GM12872 (cell line): Measurements from ENCODE around the gene MLLT1.

Source experiments
- TF ChIP-seq, protein P1 (sequence below): IDR thresholded peaks from 3 replicates; pipeline ENCODE4 v1.5.1; 2011; ENCODE audit warnings: low read depth, mild to moderate bottlenecking, low read length, moderate library complexity; ENCODE audit not compliant: insufficient read depth

The MLLT1 gene

DNA sequence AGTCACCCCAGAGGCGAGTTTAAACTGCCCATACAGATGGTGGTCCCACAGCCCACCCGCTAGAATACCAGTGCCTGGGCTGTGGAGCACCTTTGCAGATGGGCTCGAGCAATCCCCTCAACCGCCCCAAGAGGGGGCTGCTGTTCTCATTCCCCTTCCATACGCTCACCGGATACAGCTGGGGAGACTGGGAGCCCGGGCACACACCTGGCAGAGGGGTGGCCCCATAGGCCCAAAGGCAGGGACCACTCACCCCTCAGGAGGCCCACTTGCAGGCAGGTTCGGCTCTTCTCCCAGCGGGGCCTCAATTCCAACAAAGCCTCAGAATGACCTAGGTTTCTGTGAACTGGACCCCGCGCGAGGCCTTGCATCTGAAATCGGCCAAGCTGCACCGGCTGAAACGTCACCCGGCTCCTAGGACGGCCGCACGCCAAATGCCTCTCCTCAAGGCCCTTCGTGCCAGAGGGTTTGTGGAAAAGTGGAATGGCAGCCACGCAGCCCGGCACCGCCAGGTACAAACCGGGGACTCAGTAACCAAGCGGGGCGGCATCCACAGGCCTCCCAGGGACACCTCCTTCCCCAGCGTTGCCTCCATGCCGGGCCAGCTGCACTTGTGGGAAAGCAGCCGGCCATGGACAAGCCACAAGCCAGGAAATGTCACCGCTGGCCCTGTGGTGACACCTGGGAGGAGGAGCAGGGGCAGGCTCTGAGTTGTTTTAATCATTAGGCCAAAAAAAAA, 18.7 kb downstream of the MLLT1 start:
- TF ChIP-seq, protein P1, sequence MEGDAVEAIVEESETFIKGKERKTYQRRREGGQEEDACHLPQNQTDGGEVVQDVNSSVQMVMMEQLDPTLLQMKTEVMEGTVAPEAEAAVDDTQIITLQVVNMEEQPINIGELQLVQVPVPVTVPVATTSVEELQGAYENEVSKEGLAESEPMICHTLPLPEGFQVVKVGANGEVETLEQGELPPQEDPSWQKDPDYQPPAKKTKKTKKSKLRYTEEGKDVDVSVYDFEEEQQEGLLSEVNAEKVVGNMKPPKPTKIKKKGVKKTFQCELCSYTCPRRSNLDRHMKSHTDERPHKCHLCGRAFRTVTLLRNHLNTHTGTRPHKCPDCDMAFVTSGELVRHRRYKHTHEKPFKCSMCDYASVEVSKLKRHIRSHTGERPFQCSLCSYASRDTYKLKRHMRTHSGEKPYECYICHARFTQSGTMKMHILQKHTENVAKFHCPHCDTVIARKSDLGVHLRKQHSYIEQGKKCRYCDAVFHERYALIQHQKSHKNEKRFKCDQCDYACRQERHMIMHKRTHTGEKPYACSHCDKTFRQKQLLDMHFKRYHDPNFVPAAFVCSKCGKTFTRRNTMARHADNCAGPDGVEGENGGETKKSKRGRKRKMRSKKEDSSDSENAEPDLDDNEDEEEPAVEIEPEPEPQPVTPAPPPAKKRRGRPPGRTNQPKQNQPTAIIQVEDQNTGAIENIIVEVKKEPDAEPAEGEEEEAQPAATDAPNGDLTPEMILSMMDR: peak; percentile 71

DNA sequence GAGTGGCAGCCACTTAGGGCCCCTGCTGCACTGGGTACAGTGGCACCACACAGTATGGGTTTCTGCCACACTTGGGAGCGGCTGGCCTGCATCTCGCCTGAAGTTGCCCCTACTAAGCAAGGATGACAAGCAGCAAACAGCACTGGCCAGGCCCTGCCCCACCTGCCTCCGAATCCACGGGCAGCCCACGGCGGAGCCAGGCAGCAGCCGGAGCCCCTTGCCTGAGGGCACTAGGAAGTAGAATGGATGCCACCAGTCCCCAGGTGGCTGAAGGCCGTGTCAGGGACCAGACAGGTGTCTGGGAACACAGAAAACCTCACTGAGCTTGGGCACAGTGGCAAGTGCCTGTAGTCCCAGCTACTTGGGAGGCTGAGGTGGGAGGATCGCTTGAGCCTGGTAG, 19.4 kb downstream of the MLLT1 start:
- TF ChIP-seq, protein P1: no peak

DNA sequence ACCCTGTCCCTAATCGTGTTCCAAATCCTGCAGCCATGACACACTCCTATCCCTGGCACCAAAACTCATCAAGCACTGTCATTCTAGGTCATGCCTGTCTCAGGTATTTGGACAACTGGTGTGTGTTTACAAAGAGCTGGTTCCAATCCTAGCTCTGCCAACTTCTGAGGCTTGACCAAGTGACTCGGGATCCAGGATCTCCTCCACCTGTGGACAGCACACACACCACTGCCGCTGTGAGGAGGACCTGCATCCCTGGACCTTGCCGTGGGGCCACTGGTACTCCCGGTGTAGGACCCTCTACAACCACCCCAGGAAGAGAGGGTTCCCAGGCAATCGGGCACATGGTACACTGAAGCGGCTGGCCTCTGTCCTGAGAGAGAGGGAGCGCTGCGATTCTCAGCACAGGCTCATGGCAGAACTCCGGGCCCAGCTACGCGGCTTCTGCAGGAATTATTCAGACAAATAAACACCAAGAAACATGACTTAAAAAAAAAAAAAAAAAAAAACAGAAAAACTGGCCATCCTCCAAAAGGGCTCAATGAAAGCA, 20.4 kb downstream of the MLLT1 start:
- TF ChIP-seq, protein P1: no peak

DNA sequence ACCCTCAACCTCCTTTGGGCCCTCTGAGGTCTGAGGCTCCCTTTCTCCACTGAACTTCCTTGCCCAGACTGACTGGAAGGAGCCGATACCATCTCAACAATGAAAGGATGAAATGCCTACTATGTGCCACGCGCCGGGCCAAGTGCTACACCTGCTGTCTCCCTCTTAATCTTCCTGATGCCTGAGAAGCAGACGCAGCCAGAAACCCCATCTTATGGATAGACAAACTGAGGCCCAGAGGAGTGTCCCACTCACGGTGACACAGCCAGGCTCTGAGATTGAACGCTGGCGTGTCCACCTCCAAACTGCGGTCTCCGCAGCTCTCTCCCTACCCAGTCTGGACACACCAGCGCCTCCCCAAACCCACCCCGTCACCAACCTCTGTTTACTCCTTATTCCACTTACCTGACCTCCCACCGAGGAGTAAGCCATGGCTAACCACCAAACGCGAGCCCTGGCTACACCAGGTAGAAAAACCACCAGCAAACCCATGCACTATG, 20.9 kb downstream of the MLLT1 start:
- TF ChIP-seq, protein P1: no peak

DNA sequence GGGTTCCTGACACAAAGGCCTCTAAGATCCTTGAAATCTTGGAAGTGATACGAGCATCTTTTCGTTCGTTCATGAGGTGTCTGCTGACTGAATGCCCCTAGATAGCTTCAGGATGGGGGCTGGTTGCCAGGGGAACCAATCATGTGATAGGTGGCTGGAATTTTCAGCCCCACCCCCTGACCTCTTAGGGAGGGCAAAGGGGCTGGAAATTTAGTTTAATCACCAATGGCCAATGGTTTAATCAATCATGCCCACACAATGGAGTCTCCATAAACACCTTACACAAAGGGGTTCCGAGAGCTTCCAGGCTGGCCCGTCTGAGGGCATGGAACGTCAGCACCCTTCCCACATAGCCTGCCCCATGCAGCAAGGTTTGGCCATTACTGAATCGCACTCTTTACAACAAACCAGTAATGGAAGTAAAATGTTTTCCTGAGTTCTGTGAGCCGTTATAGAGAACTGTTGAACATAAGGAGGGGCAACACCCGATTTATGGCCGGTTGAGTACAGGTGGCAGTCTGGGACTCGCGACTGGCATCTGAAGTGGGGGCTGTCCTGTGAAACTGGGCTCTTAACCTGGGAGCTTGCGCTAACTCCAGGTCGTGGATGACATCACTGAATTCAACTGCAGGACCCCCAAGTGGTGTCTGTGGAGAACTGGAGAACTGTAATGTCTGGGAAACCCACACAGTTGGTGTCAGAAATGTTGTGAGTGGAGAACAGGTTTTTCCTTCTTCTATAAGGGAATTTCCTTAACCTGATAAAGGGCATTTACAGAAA, 25.6 kb downstream of the MLLT1 start:
- TF ChIP-seq, protein P1: no peak

DNA sequence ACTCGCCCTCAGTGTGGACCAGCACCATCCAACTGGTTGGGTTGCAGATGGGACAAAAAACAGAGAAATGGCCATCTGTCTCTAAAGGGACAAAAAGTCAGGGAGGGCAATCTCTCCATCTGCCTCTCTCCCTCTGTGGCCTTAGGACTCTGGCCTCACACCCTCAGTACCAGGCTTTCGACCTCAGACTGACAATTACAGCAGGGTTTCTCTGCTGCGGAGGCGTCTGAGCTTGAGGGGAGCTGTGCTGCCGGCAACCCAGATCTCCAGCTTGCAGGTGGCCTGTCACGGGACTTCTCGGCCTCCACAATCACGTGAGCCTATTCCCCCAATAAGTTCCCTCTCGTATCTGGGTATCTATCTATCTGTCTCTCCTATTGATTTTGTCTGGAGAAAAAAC, 27.7 kb downstream of the MLLT1 start:
- TF ChIP-seq, protein P1: no peak

DNA sequence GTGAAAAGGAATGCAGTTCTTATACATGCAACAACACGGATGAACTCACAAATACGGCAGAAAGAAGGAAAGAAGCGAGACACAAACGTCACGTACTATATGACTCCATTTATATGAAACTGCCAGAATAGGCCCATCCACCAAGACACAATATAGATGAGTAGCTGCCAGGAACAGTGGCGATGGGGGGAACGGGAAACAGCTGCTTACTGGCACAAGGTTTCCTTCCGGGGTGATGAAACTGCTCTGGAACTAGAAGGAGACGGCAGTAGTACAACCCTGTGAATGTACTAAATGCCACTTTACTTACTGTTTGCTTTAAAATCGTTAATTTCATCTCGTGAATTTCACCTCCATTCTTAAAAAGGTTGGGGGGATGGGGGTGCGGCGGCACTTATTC, 28.9 kb downstream of the MLLT1 start:
- TF ChIP-seq, protein P1: no peak
